Neuronal stem cell (in vitro differentiated cells): ENCODE results near the gene NAAA.

Source experiments
- DNase-seq: peaks from one replicate; pipeline ENCODE4 v3.0.0-alpha.2; 2013; ENCODE audit warnings: low spot score
- H2AFZ ChIP-seq: one replicate; pipeline ENCODE4 v1.6.1; 2013; ENCODE audit warnings: mild to moderate bottlenecking, low read length, inconsistent platforms
- H2AK5ac ChIP-seq: 2 replicates; pipeline ENCODE4 v1.6.1; 2013; ENCODE audit warnings: low read depth, mild to moderate bottlenecking, inconsistent platforms, low read length, moderate library complexity, mixed read lengths
- H2BK120ac ChIP-seq: 2 replicates; pipeline ENCODE4 v1.6.1; 2013; ENCODE audit warnings: low read depth, mild to moderate bottlenecking, inconsistent platforms, low read length, moderate library complexity, mixed read lengths
- H2BK12ac ChIP-seq: one replicate; pipeline ENCODE4 v1.6.1; 2013; ENCODE audit warnings: low read length, inconsistent platforms
- H2BK15ac ChIP-seq: 2 replicates; pipeline ENCODE4 v1.6.1; 2013; ENCODE audit warnings: mild to moderate bottlenecking, low read length, inconsistent platforms, mixed read lengths
- H2BK5ac ChIP-seq: one replicate; pipeline ENCODE4 v1.6.1; 2013; ENCODE audit warnings: inconsistent platforms, mild to moderate bottlenecking, low read length, moderate library complexity
- H3K14ac ChIP-seq: one replicate; pipeline ENCODE4 v1.6.1; 2013; ENCODE audit warnings: low read length, inconsistent platforms
- H3K18ac ChIP-seq: 2 replicates; pipeline ENCODE4 v1.6.1; 2013; ENCODE audit warnings: low read length, inconsistent platforms
- H3K23ac ChIP-seq: 2 replicates; pipeline ENCODE4 v1.6.1; 2013; ENCODE audit warnings: low read depth, mild to moderate bottlenecking, mixed read lengths, low read length, inconsistent platforms; ENCODE audit not compliant: poor library complexity
- H3K27ac ChIP-seq: replicated peaks from 3 replicates; pipeline ENCODE4 v1.5.1; 2013; ENCODE audit warnings: low read length, inconsistent platforms
- H3K27me3 ChIP-seq, 3 experiments: 2 replicates each; pipeline ENCODE4 v1.6.1; 2013; ENCODE audit warnings: low read length in 3 of 3, mild to moderate bottlenecking in 2 of 3, inconsistent platforms in 1 of 3, low read depth in 1 of 3, mixed read lengths in 1 of 3, moderate library complexity in 1 of 3; ENCODE audit not compliant: control insufficient read depth in 3 of 3, insufficient read depth in 3 of 3
- H3K36me3 ChIP-seq, 2 donors: replicated peaks in 1 of 2; 2 replicates each; pipeline ENCODE4 v1.6.1; 2013; ENCODE audit warnings: low read length in 2 of 2; ENCODE audit not compliant: control insufficient read depth in 2 of 2, insufficient read depth in 2 of 2
- H3K4ac ChIP-seq: 2 replicates; pipeline ENCODE4 v1.6.1; 2013; ENCODE audit warnings: inconsistent platforms, mild to moderate bottlenecking, low read length, moderate library complexity
- H3K4me1 ChIP-seq, 2 donors: 1 replicate in 1 of 2; 2 replicates in 1 of 2; pipeline ENCODE4 v1.6.1; 2013; ENCODE audit warnings: low read length in 2 of 2, low read depth in 1 of 2; ENCODE audit not compliant: control insufficient read depth in 2 of 2, insufficient read depth in 1 of 2
- H3K4me2 ChIP-seq: one replicate; pipeline ENCODE4 v1.6.1; 2013; ENCODE audit warnings: mild to moderate bottlenecking, low read length, inconsistent platforms; ENCODE audit not compliant: insufficient read depth, poor library complexity, severe bottlenecking
- H3K4me3 ChIP-seq, 2 donors: 2 replicates each; pipeline ENCODE4 v1.5.1; 2013; ENCODE audit warnings: low read length in 2 of 2, mild to moderate bottlenecking in 2 of 2, inconsistent platforms in 1 of 2, moderate library complexity in 1 of 2
- H3K79me1 ChIP-seq: one replicate; pipeline ENCODE4 v1.6.1; 2013; ENCODE audit warnings: low read depth, mild to moderate bottlenecking, inconsistent platforms, low read length, moderate library complexity
- H3K9ac ChIP-seq: one replicate; pipeline ENCODE4 v1.6.1; 2013; ENCODE audit warnings: mild to moderate bottlenecking, low read depth, low read length, inconsistent platforms; ENCODE audit not compliant: poor library complexity
- H3K9me3 ChIP-seq, 2 donors: replicated peaks in 1 of 2; 2 replicates each; pipeline versions ENCODE3 to v1.6.1; 2013; ENCODE audit warnings: low read length in 2 of 2, mild to moderate bottlenecking in 2 of 2, inconsistent platforms in 1 of 2, low read depth in 1 of 2, mixed read lengths in 1 of 2, moderate library complexity in 1 of 2; ENCODE audit not compliant: control insufficient read depth in 2 of 2, insufficient read depth in 1 of 2
- H4K8ac ChIP-seq: one replicate; pipeline ENCODE4 v1.6.1; 2013; ENCODE audit warnings: low read depth, mild to moderate bottlenecking, inconsistent platforms, low read length, moderate library complexity
- H4K91ac ChIP-seq: one replicate; pipeline ENCODE4 v1.6.1; 2013; ENCODE audit warnings: low read length, low read depth, mild to moderate bottlenecking, inconsistent platforms; ENCODE audit not compliant: poor library complexity
- WGBS, 2 donors: extraction: QIAGEN DNeasy Blood & Tissue Kit; methylation state at CpG; one replicate each; pipeline ENCODE4 v1.1.7; 2013; ENCODE audit warnings: missing lambda C conversion rate in 2 of 2, mixed read lengths in 1 of 2; ENCODE audit not compliant: insufficient read length in 2 of 2, insufficient replicate concordance in 1 of 2; ENCODE audit errors: extremely low coverage in 2 of 2; 5-methylcytosine and 5-hydroxymethylcytosine counted together

Gene NAAA

GRCh38 chr4:75895744-75896314 lies 45.0 kb downstream of the NAAA start:
- no peak overlapping the region for H3K23ac ChIP-seq
- H4K8ac ChIP-seq = no peak overlapping the region
- no peak overlapping the region for H2AFZ ChIP-seq
- H2BK12ac ChIP-seq = no peak overlapping the region
- no peak overlapping the region for H2AK5ac ChIP-seq
- peak; percentile 23 for DNase-seq
- H3K4ac ChIP-seq = no peak overlapping the region
- no peak overlapping the region for H2BK15ac ChIP-seq
- H3K4me2 ChIP-seq = no peak overlapping the region
- no peaks in the 10 kb centered on the region for H3K36me3 ChIP-seq
- no peak overlapping the region for H3K4me3 ChIP-seq
- no peak overlapping the region for H3K18ac ChIP-seq
- H3K9ac ChIP-seq = no peak overlapping the region
- H3K9me3 ChIP-seq = no peaks in the 10 kb centered on the region
- H3K27ac ChIP-seq = no peak overlapping the region
- no peaks in the 10 kb centered on the region for H3K79me1 ChIP-seq
- no peak overlapping the region for H2BK120ac ChIP-seq
- no CpG with 5 or more reads among the region's 4 CpGs for WGBS, 2 donors
- no peak overlapping the region for H2BK5ac ChIP-seq
- H3K4me1 ChIP-seq = no peaks in the 10 kb centered on the region
- H4K91ac ChIP-seq = no peak overlapping the region
- H3K14ac ChIP-seq = no peak overlapping the region
- peaks cover 0 to 8% (median 0%) of the 10 kb centered on the region in 3 experiments for H3K27me3 ChIP-seq

DNA sequence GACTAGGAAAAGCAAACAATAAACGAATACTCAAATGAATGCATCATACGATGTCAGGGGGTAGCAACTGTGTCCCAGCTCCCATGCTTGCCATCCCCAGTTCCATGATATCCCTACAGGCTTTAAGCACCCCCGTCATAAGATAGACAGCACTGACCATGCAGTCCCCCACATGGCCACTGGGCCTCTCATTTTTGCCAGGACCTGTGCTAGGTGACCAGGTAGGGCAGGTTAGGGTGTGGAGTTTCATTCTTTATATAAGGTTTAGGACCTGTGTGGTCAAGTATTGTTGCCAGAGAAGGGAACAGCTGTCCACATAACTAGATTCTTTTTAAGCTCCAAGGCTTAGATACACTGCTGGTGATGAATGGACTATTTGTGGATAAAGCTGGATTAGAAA lies 48.3 kb downstream of the NAAA start:
- Histone ChIP-seq H3K4me3 (no peak overlapping the region), H2BK120ac (no peak overlapping the region), H3K4me2 (no peak overlapping the region), H2AFZ (no peak overlapping the region), H2AK5ac (no peak overlapping the region), H3K18ac (no peak overlapping the region), H4K91ac (no peak overlapping the region), H3K27me3 (peaks cover 0 to 6% (median 0%) of the 10 kb centered on the region in 3 experiments), H3K14ac (no peak overlapping the region), H3K4me1 (no peaks in the 10 kb centered on the region), H2BK12ac (no peak overlapping the region), H3K23ac (no peak overlapping the region), H2BK5ac (no peak overlapping the region), H3K4ac (no peak overlapping the region), H3K79me1 (no peaks in the 10 kb centered on the region), H3K36me3 (no peaks in the 10 kb centered on the region), H3K9ac (no peak overlapping the region), H3K9me3 (no peaks in the 10 kb centered on the region), H3K27ac (no peak overlapping the region), H4K8ac (no peak overlapping the region), H2BK15ac (no peak overlapping the region)
- no peak for DNase-seq
- no CpG with 5 or more reads among the region's 3 CpGs for WGBS, 2 donors

DNA sequence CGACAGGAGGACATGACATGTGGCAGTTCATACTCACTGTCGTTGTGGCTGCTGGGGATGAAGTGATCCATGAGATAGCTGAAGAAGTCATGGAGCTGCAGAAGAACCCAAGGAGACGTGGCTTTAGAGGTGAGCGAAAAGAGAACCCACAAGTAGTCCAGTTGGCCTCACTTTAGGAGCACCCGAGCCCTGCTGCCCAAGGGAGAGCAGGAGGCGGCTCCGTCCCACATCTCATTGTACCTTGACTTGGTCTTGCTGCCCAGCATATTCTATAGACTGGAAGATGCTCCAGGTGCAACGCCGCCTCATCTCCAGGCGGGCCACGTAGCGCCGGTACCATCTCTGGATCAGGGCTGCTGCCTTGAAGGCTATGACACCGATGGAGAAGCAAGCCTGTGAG lies 49.2 kb downstream of the NAAA start:
- Histone ChIP-seq H3K9me3 (no peaks in the 10 kb centered on the region), H3K27me3 (peaks cover 0 to 7% (median 0%) of the 10 kb centered on the region in 3 experiments), H3K4me1 (no peaks in the 10 kb centered on the region), H2BK15ac (no peak overlapping the region), H2BK120ac (no peak overlapping the region), H3K4me2 (no peak overlapping the region), H3K9ac (no peak overlapping the region), H3K79me1 (no peaks in the 10 kb centered on the region), H3K27ac (no peak overlapping the region), H2AFZ (no peak overlapping the region), H3K18ac (no peak overlapping the region), H4K8ac (no peak overlapping the region), H3K4ac (no peak overlapping the region), H2BK12ac (no peak overlapping the region), H2AK5ac (no peak overlapping the region), H3K4me3 (no peak overlapping the region), H3K23ac (peak overlapping the region; percentile 6), H3K36me3 (no peaks in the 10 kb centered on the region), H3K14ac (peak overlapping the region; percentile 22), H4K91ac (no peak overlapping the region), H2BK5ac (no peak overlapping the region)
- DNase-seq = no peak
- WGBS, 2 donors = no CpG with 5 or more reads among the region's 14 CpGs

- no peak for DNase-seq
- Histone ChIP-seq H3K23ac (no peak overlapping the region), H3K14ac (no peak overlapping the region), H3K27me3 (peaks cover 0 to 7% (median 0%) of the 10 kb centered on the region in 3 experiments), H3K9me3 (no peaks in the 10 kb centered on the region), H4K8ac (no peak overlapping the region), H2BK15ac (no peak overlapping the region), H3K27ac (no peak overlapping the region), H2BK5ac (no peak overlapping the region), H3K79me1 (no peaks in the 10 kb centered on the region), H3K4ac (no peak overlapping the region), H2AK5ac (no peak overlapping the region), H3K4me2 (no peak overlapping the region), H3K4me1 (no peaks in the 10 kb centered on the region), H2AFZ (no peak overlapping the region), H4K91ac (no peak overlapping the region), H3K18ac (no peak overlapping the region), H2BK120ac (no peak overlapping the region), H3K4me3 (peak overlapping the region in 1 of 2 donors; percentile 13), H3K36me3 (no peaks in the 10 kb centered on the region), H3K9ac (no peak overlapping the region), H2BK12ac (no peak overlapping the region)
- no CpG with 5 or more reads among the region's 9 CpGs for WGBS, 2 donors
Observed at GRCh38 chr4:75889537-75890199, 51.1 kb downstream of the NAAA start.
